Forelimb muscle (tissue), 1 donor: Measurements from ENCODE around the gene DAB2. TPM values are rescaled to one million over a fixed set of nuclear protein-coding genes. Genes with fewer than 3 reads are reported as not detected.

ENCODE experiments used
- DNase-seq: peaks from one replicate; pipeline ENCODE4 v3.0.0-alpha.2; 2013; ENCODE audit warnings: low read depth
- polyA plus RNA-seq: library from polyadenylated mRNA; unstranded; fragments of 120-200 nt; gene quantifications from one replicate; pipeline ENCODE4 v1.2.1, GENCODE V29; 2013; ENCODE audit not compliant: insufficient read length

DAB2 gene
- 84.7 TPM for polyA plus RNA-seq

DNA sequence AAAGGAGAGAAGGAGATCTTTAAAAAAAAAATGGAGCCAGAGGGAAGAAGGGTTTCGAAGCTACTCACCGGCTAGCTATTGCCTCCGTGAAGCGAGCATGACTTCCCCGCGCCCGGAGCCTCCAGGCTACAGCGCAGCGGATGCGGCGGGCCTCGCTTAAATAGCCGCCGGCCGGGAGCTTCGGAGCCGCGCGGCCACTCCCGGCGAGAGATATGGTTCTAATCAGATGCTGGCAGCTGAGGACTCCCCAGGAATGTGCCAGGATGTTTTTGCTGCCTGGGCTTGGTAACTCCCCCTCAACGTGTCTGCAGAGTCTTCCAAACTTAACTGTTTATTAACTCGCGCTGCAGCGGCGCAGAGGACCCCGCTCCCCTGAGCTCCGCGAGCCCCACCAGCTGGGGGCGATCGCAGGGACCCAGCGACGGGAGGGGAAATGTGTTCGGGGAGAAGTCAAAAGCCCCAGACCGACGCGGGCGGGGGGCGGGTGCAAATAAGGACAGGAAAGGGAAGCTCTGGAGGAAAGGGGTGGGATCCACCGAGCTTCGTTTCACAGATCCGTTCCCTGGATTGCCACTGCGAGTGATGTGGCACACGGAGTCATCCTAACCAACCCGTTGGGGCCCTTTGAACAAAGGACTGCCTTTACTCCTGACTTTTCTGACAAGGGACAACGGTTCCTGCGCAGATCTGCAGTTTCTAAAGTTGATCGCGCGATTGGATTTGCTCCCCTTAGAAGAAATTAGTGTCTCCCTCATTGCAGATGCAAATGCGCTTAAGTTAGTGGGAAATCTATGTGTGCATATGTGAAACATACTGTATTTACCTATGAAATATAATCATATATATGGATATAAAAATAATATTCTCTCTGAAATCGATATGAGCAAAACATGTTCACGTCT lies at the start of gene DAB2:
DAB2 (minus strand) TSS at position 245 of the 902 bp plus-strand sequence. CDS start 30,660 bp downstream, outside the sequence.
- DNase-seq = peak; percentile 70

DNA sequence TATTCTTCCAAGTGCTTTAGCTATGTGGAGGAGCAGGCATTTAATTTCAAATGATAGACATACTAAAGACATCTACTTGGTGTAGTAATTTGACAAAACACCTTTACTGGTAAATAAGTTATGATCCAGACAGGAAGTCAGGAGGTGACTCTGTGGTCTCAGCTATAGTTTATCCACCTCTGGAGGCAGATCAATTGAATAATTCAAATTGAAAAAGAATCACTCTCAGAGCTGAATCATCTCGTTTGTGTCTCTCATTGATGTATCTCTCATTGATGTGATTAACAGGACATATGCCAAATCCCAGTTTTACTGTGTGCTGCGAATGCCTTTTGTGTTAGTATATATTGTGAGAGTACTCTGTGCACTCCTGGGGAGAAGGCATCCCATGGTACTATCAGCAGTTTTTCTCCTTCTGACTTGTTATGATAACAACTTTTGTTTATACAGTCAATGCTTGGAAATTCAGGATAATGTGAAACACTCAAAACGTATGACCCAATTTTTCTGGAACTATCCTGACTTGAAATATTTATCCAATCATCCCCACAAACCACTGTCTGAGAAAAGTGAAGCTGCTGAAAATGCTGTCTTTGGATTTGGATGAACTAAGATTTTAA lies 48.5 kb upstream of the DAB2 start:
- DNase-seq = no peak

DNA sequence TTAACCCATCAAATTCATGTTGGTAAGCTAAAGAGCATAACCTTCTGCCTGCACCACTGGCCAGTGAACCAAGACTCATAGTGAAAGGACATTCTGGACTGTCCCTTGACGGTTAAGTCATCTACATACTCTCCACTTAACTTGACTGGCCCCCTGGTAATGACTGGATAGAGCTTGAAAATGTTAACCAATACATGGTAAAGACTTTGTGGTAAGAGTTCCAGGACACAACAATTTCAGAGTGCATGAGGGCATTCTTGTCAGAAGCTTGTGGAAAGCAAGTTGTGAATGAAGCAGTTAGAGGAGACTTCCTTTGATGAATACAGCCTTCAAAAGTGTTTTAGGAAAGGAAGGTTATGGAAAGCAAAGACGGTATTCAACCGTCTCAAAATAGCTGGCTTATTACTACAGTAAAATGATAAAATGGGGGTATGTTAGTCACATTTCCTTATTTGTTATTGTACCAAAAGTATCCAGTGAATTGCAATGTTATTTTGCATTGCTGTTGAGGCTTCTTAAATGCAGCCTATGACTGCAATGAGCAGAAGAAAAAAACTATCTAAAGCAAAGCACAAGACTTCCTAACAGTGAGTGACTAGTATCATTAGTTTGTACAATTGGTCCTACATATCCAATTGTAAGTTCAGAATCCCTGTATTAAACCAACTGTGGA lies 47.2 kb upstream of the DAB2 start:
- no peak for DNase-seq

DNA sequence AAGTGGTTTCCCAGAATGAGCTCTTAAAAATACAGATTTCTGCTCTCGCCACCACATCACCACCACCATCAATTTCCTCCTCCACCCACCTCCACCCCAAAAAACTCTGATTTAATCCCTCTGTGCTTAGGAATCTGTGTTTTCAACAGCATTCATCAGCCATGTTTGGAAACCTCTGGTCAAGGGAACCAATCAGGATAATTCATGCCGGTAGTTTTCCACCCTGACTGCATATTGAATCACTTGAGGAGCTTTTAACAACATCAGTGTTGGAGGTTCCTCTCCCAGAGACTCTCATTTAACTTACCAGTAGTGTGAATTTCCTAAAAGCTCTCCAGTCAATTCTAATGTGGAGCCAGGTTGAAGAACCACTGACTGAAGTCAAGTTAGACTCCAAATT lies 46.0 kb upstream of the DAB2 start:
- DNase-seq = no peak

DNA sequence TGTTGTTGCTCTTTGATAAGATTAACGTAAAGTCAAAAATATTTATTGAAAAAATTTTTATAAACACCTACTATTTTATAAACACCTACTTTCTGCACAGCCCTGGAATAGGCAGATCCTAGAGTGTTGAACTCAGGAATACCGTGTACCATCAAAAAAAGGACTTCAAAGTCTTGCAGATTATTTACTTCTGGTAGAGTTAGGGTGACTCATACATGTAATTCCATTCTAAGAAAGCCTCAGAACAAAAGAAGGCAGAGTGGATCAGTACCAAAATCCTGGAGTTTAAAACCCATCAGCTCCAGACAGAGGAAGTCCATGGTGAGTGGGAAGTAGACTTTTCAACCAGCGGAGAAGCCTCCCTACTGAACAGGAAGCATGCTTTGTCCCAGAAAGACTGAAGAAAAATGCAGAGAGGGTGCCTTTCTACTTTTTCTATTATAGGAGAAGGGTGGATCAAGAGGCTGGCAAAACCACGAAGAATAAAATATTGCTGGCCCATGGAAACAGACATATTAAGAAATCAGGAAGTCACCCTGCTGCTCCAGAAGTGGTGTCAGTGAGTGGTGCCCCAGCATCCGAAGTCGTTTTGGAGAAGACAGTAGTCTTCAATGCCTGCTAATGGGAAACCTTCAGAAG lies 45.1 kb upstream of the DAB2 start:
- no peak for DNase-seq

DNA sequence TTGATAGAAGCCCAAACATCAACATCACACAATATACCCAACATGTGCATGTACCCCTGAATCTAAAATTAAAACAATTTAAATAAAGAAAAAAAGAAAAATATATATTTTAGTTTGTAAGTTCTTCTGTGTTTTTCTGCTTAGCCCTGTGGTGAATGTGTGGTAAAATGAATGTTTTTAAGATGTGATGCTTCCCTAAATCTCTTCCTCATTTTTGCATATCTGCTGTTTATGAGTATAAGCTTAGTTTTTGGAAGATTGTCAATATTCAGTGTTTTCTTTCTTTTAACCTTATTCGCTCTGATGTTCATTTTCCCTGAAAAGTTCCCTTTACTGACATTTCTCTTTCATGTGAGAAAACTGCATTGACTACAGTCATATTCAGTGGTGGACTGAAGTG lies 44.4 kb upstream of the DAB2 start:
- DNase-seq = no peak

DNA sequence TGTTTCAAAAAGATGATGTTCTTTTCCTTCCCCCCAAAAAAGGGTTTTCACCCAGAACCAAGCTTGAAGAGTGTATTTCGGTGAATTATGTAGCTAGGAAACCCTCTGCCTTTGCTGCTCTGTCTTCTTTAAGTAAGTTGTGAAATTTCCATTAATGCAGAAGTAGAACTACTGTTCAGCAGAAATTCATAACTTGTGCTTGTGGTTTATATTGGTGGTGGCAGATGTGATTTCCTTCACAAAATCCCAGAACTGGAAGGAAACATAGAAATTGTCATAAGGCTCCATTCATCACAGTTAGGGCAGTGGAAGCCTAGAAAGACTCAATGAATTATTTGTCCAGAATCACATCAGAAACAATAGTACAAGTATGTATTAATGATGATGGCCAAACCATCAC lies 42.1 kb upstream of the DAB2 start:
- DNase-seq = no peak

DNA sequence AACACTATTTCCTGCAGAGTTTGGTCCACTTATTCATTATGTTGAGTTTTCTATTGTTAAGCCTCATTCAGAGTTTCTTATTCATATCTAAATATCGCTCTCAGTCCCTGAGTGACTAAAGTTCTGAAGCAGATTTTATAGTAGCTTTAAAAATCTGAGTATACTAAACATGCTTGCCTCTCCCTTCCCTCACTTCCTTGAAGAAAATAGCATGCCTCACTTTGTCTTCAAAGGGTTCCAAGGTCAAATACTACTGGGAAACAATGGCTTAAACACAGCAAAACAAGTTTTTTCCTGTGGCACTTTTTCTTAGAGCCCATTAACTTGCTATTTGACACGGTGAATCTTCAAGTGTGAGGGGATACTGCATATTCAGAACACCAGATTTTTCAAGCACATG lies 41.1 kb upstream of the DAB2 start:
- DNase-seq = no peak

DNA sequence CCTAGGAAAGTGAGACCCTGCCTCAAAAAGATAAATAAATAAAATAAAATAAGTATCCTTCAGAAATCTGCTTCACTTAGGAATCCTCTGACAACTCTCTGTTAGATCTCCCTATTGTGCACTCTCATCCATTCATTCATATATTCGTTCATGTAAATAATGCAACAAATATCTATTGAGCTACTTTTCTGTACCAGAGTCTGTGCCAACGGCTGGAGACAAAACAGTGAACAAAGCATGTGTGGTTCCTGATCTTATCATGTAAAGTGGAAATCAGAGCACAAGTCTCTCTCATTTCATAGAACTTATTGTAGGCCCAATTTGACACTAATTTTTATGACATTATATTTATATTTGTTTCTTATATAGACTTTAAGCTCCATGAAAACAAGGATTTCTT lies 40.3 kb upstream of the DAB2 start:
- DNase-seq = no peak

DNA sequence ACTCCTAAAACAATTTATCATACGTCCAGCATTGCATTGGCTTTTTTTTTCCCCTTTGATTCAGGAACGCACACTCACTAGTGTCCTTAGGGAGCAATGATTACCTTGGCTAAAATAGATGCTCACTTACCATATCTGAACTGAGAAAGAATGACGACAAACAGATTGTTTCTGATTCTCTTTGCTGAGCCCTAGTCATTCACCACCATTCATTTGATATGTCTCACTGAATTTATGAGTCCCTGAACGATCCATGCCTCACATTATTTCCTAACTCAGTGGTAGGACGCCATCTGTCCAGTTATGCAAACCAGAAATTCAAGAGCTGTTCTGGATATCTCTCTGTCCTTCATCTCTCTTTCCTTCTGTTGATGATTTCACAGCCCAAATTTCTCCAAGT lies 39.3 kb upstream of the DAB2 start:
- no peak for DNase-seq

DNA sequence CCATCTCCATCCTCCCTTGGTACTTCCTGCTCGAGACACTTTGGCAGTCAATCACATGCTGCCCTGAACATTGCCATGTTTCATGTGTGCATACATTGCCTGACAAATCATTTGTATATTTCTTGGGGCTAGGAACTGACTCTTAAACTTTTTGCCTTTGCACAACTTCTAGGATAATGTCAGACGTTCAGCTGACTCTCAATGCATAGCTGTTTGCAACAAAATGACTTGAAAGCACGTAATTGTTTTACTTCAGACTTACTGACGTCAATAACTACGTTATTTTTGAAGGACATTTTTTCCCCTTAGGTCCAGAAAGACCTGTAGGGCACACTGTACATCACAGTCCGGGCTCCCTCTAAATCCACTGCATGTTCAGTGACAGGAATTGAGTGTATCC lies 37.4 kb upstream of the DAB2 start:
- no peak for DNase-seq

DNA sequence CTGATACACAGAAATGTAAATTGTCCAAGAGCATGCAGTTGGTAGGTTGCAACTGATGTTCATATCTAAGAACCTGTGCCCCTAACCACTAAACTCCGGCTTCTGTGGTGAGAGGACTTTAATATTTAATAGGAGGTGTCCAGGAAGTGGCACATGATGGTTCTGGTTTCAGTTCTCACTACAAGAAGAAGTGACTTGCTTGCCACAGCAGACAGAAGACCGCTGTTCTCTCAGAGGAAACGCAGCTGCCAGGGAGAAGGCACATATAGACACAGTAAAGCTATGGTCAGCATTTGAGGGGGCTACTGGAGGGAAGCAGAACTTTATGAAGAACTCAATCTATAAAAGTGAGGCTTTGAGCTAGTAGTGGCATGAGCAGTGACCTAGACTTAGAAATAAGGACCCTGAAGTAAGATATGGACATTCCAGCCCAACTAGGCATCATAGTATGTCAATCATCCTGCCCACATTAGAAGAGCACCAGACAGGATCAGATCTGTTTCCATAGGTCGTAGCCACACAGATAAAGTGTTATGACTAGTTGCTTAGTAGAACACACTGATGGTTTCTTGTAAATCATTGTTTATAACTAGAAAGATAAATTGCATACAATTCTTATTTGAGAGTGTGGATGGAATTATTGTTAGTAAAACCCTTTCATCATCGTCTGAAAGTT lies 36.4 kb upstream of the DAB2 start:
- DNase-seq = no peak

DNA sequence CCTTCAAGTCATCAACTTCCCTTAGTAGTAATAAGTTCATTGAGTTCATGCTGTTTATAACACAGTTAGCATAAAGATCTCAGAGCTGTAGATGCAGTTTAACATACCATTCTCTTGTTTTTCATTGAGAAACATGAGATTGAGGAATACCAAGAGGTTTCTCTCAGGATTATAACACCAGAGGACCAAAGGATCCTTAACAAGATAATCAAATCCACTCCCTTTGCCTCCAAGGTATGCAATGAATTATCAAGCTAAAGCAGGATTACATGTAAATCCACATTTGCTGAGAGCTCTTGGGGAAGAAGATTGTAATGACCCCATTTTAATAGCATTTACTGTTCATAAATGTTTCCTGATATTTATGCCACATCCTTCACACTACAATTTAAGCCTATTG lies 35.1 kb upstream of the DAB2 start:
- no peak for DNase-seq

DNA sequence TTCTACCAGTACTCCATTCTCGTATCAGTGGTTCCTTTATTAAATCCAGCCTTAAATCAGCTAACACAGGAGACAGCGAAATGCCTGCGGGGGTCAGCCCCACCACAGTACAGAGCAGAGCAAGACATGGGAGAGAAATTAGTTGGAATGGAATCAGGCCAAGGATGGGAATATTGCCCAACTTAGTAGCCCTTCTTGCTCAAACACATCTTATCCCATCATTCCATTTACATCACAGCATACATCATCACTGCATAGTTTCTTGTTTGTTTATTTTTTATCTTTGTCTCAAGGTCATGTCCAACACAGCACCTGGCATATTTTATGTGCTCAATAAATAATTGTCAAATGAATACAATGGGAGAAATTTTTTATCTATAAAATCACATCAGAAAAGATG lies 34.3 kb upstream of the DAB2 start:
- no peak for DNase-seq

DNA sequence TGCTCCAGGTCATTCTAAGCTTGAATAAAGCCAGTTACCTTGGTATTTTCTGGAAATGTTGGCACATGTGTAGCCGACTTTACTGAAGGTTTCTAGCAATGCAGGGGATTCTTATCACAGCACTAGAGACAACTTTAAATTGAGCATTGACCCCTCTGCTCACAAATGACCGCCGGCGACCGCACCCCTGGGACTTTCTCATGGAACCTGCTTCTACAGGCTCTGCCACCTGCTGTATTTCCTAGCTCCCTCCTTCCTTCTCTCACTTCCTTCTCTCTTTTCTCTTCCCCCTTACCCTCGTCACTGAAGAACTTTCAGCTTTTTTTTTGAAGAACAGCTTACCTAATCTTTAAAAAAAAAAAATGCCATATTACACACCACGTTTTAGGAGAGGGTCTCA lies 30.9 kb upstream of the DAB2 start:
- DNase-seq = no peak

DNA sequence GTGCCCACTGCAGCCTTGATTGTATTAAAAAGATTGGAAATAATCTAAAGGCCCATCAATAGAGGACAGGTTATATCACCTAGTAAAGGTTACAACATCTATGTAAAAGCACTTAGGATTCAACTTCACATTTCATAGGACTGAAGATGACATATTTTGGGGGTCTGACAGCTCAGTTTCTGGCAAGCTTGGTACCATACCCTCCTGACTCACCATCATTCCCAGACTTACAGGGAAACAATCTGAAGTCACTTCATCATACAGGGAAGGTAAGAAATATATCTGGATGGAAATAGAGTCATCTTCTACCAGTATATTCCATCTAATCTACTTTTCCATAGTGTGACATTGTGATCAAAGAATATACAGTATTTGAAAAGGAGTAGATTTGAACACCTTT lies 28.8 kb upstream of the DAB2 start:
- DNase-seq = no peak

DNA sequence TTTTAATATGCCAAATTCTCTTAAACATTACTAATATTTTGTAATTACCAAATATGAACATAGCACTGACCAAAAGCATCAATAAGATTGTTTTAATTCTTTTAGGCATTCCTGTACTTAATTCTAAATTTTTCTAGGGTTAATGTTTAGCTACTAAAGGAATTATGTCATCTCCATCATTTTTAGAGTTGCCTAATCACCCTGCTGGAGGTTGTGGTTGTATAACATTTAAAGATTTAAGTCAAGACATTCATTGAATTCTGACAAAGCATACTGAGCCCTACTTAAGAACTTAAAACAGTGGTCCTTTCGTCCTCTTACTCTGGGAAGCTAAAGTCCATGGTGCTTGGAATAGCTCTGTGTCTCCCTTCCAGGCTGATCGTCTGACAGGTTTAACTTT lies 28.1 kb upstream of the DAB2 start:
- no peak for DNase-seq

DNA sequence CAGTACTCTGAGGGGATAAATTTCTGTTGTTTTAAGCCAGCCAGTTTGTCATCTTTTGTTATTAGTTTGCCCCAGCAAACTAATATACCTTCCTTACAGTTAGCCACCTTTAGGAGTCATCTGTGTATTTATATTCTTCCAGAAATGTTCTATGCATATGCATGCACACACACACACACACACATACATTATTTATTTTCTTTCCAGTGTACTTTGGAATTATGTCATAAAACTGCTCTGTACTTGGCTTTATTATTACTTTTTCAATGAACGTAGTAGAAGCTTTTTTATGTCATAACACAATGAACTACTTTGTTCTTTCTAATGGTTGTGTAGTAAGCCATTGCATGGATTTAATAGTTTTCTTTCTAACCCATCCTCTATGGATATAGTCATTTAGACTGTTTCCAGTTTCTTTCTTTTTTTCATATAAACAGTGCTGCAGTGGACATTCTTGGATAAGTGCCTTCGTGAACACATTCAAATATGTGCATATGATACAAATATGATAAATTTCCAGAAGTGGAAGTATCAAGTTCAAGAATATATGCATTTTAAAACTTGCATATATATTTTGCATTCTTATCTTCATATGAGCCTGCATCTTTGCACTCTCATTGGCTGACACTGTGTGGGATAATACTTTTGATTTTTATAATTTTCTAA lies 26.6 kb upstream of the DAB2 start:
- DNase-seq = no peak

DNA sequence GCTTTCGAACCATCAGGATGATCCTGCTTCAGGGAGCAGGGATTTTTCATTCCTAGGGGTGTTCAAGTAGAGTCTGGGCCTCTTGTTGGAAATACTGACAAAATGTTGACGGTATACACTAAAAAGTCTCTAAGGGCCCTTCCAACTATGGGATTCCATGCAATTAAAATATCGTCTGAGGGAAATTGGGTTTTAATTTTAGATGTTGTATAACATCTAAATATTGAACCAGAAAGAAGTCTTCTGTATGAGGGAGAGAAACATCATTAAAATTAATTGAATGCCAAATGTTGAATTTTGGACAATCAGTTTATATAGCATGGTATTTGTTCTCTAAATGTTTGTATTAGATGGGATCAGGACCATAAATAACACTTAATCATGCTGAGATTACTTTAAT lies 25.7 kb upstream of the DAB2 start:
- DNase-seq = no peak

DNA sequence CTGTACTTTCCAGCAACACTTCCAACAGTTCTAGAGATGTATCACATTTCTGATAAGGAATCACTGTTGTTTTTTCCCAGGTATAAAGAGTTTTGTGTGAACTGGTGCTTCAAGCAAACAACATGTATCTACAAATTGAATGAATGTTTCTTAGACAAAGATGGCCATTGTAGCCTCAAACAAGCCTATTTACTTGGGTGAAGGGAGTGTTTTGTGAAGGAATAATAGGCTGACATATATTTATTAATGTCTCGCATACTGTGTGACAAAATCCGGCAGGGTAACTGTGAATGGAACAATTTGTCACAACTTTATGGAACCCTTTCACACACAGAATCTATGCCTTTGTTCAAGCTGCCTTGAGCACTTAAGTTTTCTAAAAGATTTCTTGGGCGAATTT lies 24.8 kb upstream of the DAB2 start:
- DNase-seq = no peak

DNA sequence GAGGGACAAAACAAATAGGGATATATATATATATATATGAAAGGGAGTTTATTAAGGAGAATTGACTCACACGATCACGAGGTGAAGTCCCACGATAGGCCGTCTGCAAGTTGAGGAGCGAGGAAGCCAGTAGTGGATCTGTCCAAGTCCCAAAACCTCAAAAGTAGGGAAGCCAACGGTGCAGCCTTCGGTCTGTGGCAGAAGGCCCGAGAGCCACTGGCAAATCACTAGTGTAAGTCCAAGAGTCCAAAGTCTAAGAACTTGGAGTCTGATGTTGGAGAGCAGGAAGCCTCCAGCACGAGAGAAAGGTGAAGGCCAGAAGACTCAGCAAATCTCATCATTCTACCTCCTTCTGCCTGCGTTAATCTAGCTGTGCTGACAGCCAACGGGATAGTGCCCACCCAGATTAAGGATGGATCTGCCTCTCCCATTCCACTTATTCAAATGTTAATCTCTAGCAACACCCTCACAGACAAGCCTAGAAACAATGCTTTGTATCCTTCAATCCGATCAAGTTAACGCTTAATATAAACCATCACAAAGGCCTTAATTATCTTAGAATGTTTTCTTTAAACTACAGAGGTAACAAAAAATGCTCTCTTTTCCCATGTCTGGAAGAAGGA lies 23.8 kb upstream of the DAB2 start:
- no peak for DNase-seq
